ENCODE results near the gene CYP2J2. TPM values are rescaled to one million over a fixed set of nuclear protein-coding genes. Genes with fewer than 3 reads are reported as not detected.

Gene CYP2J2
- polyA plus RNA-seq, 1 donor (not counting 4 experiments of a cell fraction or from before 2014, with no cell fraction given), result 6.7 TPM

DNA sequence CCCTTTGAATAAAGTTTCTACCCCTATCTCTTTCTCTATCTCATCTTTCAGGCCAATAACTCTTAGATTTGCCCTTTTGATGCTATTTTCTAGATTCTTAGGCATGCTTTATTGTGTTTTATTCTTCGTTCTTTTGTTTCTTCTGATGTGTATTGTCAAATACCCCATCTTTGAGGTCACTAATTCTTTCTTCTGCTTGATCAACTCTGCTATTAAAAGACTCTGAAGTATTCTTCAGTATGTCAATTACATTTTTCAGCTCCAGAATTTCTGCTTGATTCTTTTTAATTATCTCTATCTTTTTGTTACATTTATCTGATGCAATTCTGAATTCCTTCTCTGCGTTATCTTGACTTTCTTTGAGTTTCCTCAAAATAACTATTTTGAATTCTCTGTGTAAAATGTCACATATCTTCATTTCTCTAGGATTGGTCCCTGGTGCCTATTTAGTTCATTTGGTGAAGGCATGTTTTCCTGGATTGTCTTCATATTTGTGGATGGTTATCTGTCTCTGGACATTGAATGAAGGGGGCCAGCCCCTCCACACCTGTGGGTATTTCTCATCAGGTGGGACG lies 11.2 kb upstream of the CYP2J2 start:
- H3K4me1 ChIP-seq (ENCODE audit: control insufficient read depth, extremely low read depth, insufficient read depth, low read length), result no peaks in the 10 kb centered on the region
- dilution Hi-C loops (cut with MboI; ENCODE audit: extremely low pct_ligation_motif_present, low sequenced_read_pairs), result no loop called here
- FAIRE-seq (no peak), DNase-seq (ENCODE audit: low read depth, low spot score) (no peak)
- no peak for TF ChIP-seq EZH2 (IDR thresholded peaks at IDR 0.05; ENCODE audit: low read length)
- TF ChIP-seq, protein P1, sequence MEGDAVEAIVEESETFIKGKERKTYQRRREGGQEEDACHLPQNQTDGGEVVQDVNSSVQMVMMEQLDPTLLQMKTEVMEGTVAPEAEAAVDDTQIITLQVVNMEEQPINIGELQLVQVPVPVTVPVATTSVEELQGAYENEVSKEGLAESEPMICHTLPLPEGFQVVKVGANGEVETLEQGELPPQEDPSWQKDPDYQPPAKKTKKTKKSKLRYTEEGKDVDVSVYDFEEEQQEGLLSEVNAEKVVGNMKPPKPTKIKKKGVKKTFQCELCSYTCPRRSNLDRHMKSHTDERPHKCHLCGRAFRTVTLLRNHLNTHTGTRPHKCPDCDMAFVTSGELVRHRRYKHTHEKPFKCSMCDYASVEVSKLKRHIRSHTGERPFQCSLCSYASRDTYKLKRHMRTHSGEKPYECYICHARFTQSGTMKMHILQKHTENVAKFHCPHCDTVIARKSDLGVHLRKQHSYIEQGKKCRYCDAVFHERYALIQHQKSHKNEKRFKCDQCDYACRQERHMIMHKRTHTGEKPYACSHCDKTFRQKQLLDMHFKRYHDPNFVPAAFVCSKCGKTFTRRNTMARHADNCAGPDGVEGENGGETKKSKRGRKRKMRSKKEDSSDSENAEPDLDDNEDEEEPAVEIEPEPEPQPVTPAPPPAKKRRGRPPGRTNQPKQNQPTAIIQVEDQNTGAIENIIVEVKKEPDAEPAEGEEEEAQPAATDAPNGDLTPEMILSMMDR (optimal IDR thresholded peaks at IDR 0.05 in 1 of 3, IDR thresholded peaks at IDR 0.05 in 1 of 3, conservative IDR thresholded peaks at IDR 0.05 in 1 of 3; ENCODE audit: extremely low read depth in 1 of 3, insufficient read depth in 2 of 3, low read length in 3 of 3), result no peak
- no peak overlapping the region for H3K4me2 ChIP-seq (ENCODE audit: control insufficient read depth, extremely low read depth, insufficient read depth, low read depth, low read length)
- H3K9me1 ChIP-seq (ENCODE audit: control insufficient read depth, extremely low read depth, insufficient read depth, low read length), result no peaks in the 10 kb centered on the region
- H3K27me3 ChIP-seq (ENCODE audit: control insufficient read depth, extremely low read depth, insufficient read depth, low read length), result peaks cover 8% of the 10 kb centered on the region
- H3K9me3 ChIP-seq (ENCODE audit: control insufficient read depth, low read depth, low read length), result no peaks in the 10 kb centered on the region
- no peak overlapping the region for H3K9ac ChIP-seq (ENCODE audit: control insufficient read depth, extremely low read depth, insufficient read depth, low read length)
- H3K27ac ChIP-seq (ENCODE audit: control insufficient read depth, insufficient read depth, low read length), result no peak overlapping the region
- no peaks in the 10 kb centered on the region for H4K20me1 ChIP-seq (ENCODE audit: control insufficient read depth, extremely low read depth, insufficient read depth, low read length)
- no peaks in the 10 kb centered on the region for H3K36me3 ChIP-seq (ENCODE audit: control insufficient read depth in 2 of 2, extremely low read depth in 1 of 2, insufficient read depth in 2 of 2, low read length in 2 of 2)
- no peak overlapping the region for H2AFZ ChIP-seq (ENCODE audit: control insufficient read depth, low read length)
- H3K79me2 ChIP-seq (ENCODE audit: control insufficient read depth, insufficient read depth, low read length), result no peaks in the 10 kb centered on the region
- no peak overlapping the region for H3K4me3 ChIP-seq (ENCODE audit: control insufficient read depth in 2 of 3, extremely low read depth in 1 of 3, insufficient read depth in 2 of 3, low read depth in 1 of 3, low read length in 3 of 3)

DNA sequence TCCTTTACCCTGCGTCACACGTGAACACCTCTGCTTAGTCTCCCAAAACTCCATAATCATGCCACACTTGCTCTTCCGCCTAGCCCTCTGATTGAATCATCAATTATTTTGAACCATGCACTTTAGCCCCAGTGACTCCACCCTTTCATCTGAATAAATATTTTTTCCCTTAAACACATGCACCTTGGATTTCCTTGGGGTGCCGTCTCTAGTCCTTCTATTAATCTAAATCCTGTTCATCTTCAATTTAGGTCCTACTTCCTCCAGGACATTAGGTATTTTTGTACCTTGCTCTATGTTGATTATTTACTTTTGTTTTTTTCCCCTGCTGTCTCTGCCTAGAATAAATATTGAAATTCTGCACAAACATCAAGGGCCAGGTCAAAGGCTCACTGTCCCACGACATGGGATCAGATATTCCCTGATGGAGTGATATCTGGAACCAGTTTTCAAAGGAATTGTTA lies 9.8 kb upstream of the CYP2J2 start:
- no peaks in the 10 kb centered on the region for H3K9me1 ChIP-seq (ENCODE audit: control insufficient read depth, extremely low read depth, insufficient read depth, low read length)
- no peaks in the 10 kb centered on the region for H3K36me3 ChIP-seq (ENCODE audit: control insufficient read depth in 2 of 2, extremely low read depth in 1 of 2, insufficient read depth in 2 of 2, low read length in 2 of 2)
- DNase-seq (ENCODE audit: low read depth, low spot score) (no peak), FAIRE-seq (no peak)
- no peak overlapping the region for H3K9ac ChIP-seq (ENCODE audit: control insufficient read depth, extremely low read depth, insufficient read depth, low read length)
- no peaks in the 10 kb centered on the region for H3K4me1 ChIP-seq (ENCODE audit: control insufficient read depth, extremely low read depth, insufficient read depth, low read length)
- H4K20me1 ChIP-seq (ENCODE audit: control insufficient read depth, extremely low read depth, insufficient read depth, low read length), result no peaks in the 10 kb centered on the region
- no peak overlapping the region for H2AFZ ChIP-seq (ENCODE audit: control insufficient read depth, low read length)
- no peak overlapping the region for H3K4me2 ChIP-seq (ENCODE audit: control insufficient read depth, extremely low read depth, insufficient read depth, low read depth, low read length)
- H3K27me3 ChIP-seq (ENCODE audit: control insufficient read depth, extremely low read depth, insufficient read depth, low read length), result peaks cover 8% of the 10 kb centered on the region
- H3K27ac ChIP-seq (ENCODE audit: control insufficient read depth, insufficient read depth, low read length), result no peak overlapping the region
- H3K9me3 ChIP-seq (ENCODE audit: control insufficient read depth, low read depth, low read length), result no peaks in the 10 kb centered on the region
- H3K79me2 ChIP-seq (ENCODE audit: control insufficient read depth, insufficient read depth, low read length), result no peaks in the 10 kb centered on the region
- dilution Hi-C loops (cut with MboI; ENCODE audit: extremely low pct_ligation_motif_present, low sequenced_read_pairs), result no loop called here
- no peak overlapping the region for H3K4me3 ChIP-seq (ENCODE audit: control insufficient read depth in 2 of 3, extremely low read depth in 1 of 3, insufficient read depth in 2 of 3, low read depth in 1 of 3, low read length in 3 of 3)
- TF ChIP-seq EZH2 (IDR thresholded peaks at IDR 0.05; ENCODE audit: low read length), result no peak
- TF ChIP-seq, protein P1 (optimal IDR thresholded peaks at IDR 0.05 in 1 of 3, IDR thresholded peaks at IDR 0.05 in 1 of 3, conservative IDR thresholded peaks at IDR 0.05 in 1 of 3; ENCODE audit: extremely low read depth in 1 of 3, insufficient read depth in 2 of 3, low read length in 3 of 3), result no peak

Measured in keratinocyte (primary cell).